Measurements from ENCODE around the gene SLC39A11.

- TF ChIP-seq HMGXB4 (CRISPR knock-in tag; IDR thresholded peaks at IDR 0.05; ENCODE audit: borderline replicate concordance in 1 of 2, low read depth in 1 of 2), result no peak
- TF ChIP-seq MIER2 (CRISPR knock-in tag; IDR thresholded peaks at IDR 0.05), result no peak
- no peak for TF ChIP-seq GABPA (IDR thresholded peaks at IDR 0.05; ENCODE audit: low read depth, low read length)
- TF ChIP-seq GABPA (CRISPR knock-in tag; IDR thresholded peaks at IDR 0.05; ENCODE audit: low read depth), result no peak
- no peak for TF ChIP-seq CBX2 (IDR thresholded peaks at IDR 0.05; ENCODE audit: low read depth, low read length)
- TF ChIP-seq CBX2 (CRISPR knock-in tag; IDR thresholded peaks at IDR 0.05; ENCODE audit: low read depth), result no peak
- TF ChIP-seq ZBTB20 (CRISPR knock-in tag; IDR thresholded peaks at IDR 0.05; ENCODE audit: borderline replicate concordance, low read depth), result no peak
- TF ChIP-seq FOXK2 (IDR thresholded peaks at IDR 0.05), result no peak
- no peak for TF ChIP-seq CTCF (CRISPR knock-in tag; IDR thresholded peaks at IDR 0.05)
- no peak for TF ChIP-seq FOXA1 (IDR thresholded peaks at IDR 0.05)
- no peak for TF ChIP-seq FOXA1 (CRISPR knock-in tag; IDR thresholded peaks at IDR 0.05)
- TF ChIP-seq CBFB (CRISPR knock-in tag; IDR thresholded peaks at IDR 0.05), result no peak
- TF ChIP-seq THAP9 (CRISPR knock-in tag; IDR thresholded peaks at IDR 0.05; ENCODE audit: borderline replicate concordance), result no peak
- no peak for TF ChIP-seq SIN3A (IDR thresholded peaks at IDR 0.05; ENCODE audit: borderline replicate concordance, low read depth, low read length)
- TF ChIP-seq TCF12 (IDR thresholded peaks at IDR 0.05), result no peak
- no peak for TF ChIP-seq TCF12 (CRISPR knock-in tag; IDR thresholded peaks at IDR 0.05)
- no peak for TF ChIP-seq PHF8 (CRISPR knock-in tag; IDR thresholded peaks at IDR 0.05)
Observed at GRCh38 chr17:72970246-72970645, 122.2 kb downstream of the SLC39A11 start.

Data from HepG2 (cell line).